Fibroblast of lung (primary cell): ENCODE measurements around the gene CSPG4. TPM values are rescaled to one million over a fixed set of nuclear protein-coding genes. Genes with fewer than 3 reads are reported as not detected.

Source experiments
- DNase-seq, 2 donors: peaks; one replicate each; pipeline versions ENCODE4 v3.0.0 to v3.0.0-alpha.2; 2010; ENCODE audit warnings: low read depth in 2 of 2
- H2AFZ ChIP-seq: 2 replicates; pipeline ENCODE4 v1.5.1; 2012; ENCODE audit warnings: low read length, control low read depth, inconsistent platforms
- H3K27ac ChIP-seq: 2 replicates; pipeline ENCODE4 v1.5.1; 2011; ENCODE audit warnings: low read length, control low read depth; ENCODE audit not compliant: insufficient read depth
- H3K27me3 ChIP-seq: 2 replicates; pipeline ENCODE4 v1.5.1; 2011; ENCODE audit warnings: mild to moderate bottlenecking, low read length; ENCODE audit not compliant: control insufficient read depth, insufficient read depth
- H3K36me3 ChIP-seq: 2 replicates; pipeline ENCODE4 v1.5.1; 2011; ENCODE audit warnings: low read length; ENCODE audit not compliant: control insufficient read depth, insufficient read depth
- H3K4me1 ChIP-seq: 2 replicates; pipeline ENCODE4 v1.5.1; 2011; ENCODE audit warnings: low read length; ENCODE audit not compliant: control insufficient read depth, insufficient read depth; ENCODE audit errors: extremely low read depth
- H3K4me2 ChIP-seq: 2 replicates; pipeline ENCODE4 v1.5.1; 2011; ENCODE audit warnings: low read length, control low read depth; ENCODE audit not compliant: insufficient read depth; ENCODE audit errors: extremely low read depth
- H3K4me3 ChIP-seq, 4 experiments: fragments of 200-600 bp in 1 of 4; sonication (generic) in 1 of 4; replicated peaks in 1 of 4; 2 replicates each; pipeline ENCODE4 v1.5.1; 2011 to 2016; ENCODE audit warnings: low read length in 4 of 4, low read depth in 3 of 4, mild to moderate bottlenecking in 3 of 4, control low read depth in 2 of 4, inconsistent platforms in 1 of 4, mixed read lengths in 1 of 4; ENCODE audit not compliant: insufficient read depth in 1 of 4; ENCODE audit errors: control extremely low read depth in 1 of 4
- H3K79me2 ChIP-seq: 2 replicates; pipeline ENCODE4 v1.5.1; 2012; ENCODE audit warnings: mild to moderate bottlenecking, low read length, inconsistent platforms; ENCODE audit not compliant: control insufficient read depth, insufficient read depth
- H3K9ac ChIP-seq: 2 replicates; pipeline ENCODE4 v1.5.1; 2011; ENCODE audit warnings: mild to moderate bottlenecking, low read length, control low read depth; ENCODE audit not compliant: insufficient read depth
- H3K9me3 ChIP-seq: 2 replicates; pipeline ENCODE4 v1.5.1; 2012; ENCODE audit warnings: low read depth, low read length; ENCODE audit not compliant: control insufficient read depth, insufficient read depth
- H4K20me1 ChIP-seq: 2 replicates; pipeline ENCODE4 v1.5.1; 2011; ENCODE audit warnings: low read length; ENCODE audit not compliant: control insufficient read depth, insufficient read depth; ENCODE audit errors: extremely low read depth
- EZH2 ChIP-seq: IDR thresholded peaks from 2 replicates; pipeline ENCODE4 v1.5.1; 2012; ENCODE audit warnings: low read length, control low read depth, mild to moderate bottlenecking; ENCODE audit errors: missing control alignments
- polyA plus RNA-seq, 2 donors: library from polyadenylated mRNA; depleted of rRNA in 1 of 2; stranded (reverse) in 1 of 2; unstranded in 1 of 2; fragments of >200 nt; gene quantifications; 2 replicates each; pipeline ENCODE4 v1.2.1, GENCODE V29; 2011 to 2012; ENCODE audit warnings: missing spikeins in 1 of 2
- total RNA-seq: library from RNA; depleted of rRNA; stranded (reverse); fragments of >200 nt; gene quantifications from 2 replicates; pipeline ENCODE4 v1.2.1, GENCODE V29; 2014
- TF ChIP-seq, protein P1 (sequence below), 2 donors: IDR thresholded peaks in 1 of 2; conservative IDR thresholded peaks in 1 of 2; 1 replicate in 1 of 2; 2 replicates in 1 of 2; pipeline ENCODE4 v1.5.1; 2011 to 2012; ENCODE audit warnings: low read length in 2 of 2, control low read depth in 1 of 2, inconsistent platforms in 1 of 2, low read depth in 1 of 2, mild to moderate bottlenecking in 1 of 2

Gene CSPG4
- total and polyA plus RNA-seq, 2 donors (not counting 1 experiment from before 2014, with no cell fraction given): 23.1 to 109 TPM

DNA sequence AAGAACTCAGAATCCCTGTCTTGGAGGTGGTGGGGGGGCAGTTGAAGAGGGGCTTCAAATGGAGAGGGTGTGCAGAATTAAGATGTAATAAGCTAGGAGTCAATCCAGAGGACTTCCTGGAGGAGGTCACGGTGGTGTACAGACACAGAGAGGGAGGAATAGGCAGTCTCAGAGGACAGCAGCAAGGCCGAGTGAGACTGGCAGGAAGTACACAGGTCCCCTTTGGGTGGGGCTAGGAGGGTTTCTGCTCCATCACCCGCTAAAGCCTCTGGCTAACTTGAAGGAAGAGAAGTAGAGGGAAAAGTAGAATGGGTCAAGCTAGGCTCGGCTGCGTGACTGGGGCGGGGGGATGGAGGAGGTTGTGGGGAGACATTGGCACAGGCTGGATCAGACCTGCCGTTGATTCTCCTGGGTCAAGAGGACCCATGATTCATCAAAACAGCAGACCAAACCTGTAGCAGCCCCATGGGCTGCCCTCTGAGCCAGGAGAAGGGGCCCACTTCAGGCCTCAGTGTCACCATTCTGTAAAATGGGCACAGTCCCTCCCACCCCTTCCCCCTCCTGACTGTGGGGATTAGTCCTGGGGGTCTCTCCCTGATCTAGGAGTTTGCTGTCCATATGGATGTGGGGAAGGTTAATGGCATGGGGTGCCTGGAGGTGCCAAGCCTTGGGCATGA, 16.9 kb downstream of the CSPG4 start:
- Histone ChIP-seq H3K36me3 (no peaks in the 10 kb centered on the region), H3K9me3 (no peaks in the 10 kb centered on the region), H3K4me2 (no peak overlapping the region), H3K79me2 (peaks cover 6% of the 10 kb centered on the region), H3K9ac (no peak overlapping the region), H2AFZ (no peak overlapping the region), H3K4me1 (peaks cover 51% of the 10 kb centered on the region), H3K4me3 (no peak overlapping the region), H3K27me3 (no peaks in the 10 kb centered on the region), H4K20me1 (no peaks in the 10 kb centered on the region), H3K27ac (peak overlapping the region; percentile 97)
- no peak for DNase-seq
- TF ChIP-seq, protein P1, sequence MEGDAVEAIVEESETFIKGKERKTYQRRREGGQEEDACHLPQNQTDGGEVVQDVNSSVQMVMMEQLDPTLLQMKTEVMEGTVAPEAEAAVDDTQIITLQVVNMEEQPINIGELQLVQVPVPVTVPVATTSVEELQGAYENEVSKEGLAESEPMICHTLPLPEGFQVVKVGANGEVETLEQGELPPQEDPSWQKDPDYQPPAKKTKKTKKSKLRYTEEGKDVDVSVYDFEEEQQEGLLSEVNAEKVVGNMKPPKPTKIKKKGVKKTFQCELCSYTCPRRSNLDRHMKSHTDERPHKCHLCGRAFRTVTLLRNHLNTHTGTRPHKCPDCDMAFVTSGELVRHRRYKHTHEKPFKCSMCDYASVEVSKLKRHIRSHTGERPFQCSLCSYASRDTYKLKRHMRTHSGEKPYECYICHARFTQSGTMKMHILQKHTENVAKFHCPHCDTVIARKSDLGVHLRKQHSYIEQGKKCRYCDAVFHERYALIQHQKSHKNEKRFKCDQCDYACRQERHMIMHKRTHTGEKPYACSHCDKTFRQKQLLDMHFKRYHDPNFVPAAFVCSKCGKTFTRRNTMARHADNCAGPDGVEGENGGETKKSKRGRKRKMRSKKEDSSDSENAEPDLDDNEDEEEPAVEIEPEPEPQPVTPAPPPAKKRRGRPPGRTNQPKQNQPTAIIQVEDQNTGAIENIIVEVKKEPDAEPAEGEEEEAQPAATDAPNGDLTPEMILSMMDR (conservative IDR thresholded peaks at IDR 0.05 in 1 of 2, IDR thresholded peaks at IDR 0.05 in 1 of 2; ENCODE audit: low read depth in 1 of 2, low read length in 2 of 2): no peak
- TF ChIP-seq EZH2: no peak

DNA sequence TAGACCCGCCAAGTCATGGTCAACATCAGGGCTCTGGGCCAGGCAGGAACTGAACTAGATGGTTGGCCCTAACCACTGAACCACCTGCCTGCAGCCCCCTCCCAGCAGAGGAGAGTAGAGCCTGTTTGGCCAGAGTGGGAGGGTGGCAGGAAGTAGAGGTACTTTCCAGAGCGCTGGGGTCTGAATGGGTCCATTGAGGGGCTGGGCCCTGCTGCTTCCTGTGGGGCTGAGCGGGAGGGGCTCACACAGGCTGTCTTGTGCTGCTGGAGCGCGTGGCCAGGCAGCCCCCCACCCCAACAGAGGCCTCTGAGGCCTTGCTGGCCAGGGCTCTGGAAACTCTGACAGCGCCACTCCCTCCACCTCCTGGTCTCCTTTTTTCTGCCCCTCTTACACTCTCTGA, 17.4 kb downstream of the CSPG4 start:
- peaks cover 6% of the 10 kb centered on the region for H3K79me2 ChIP-seq
- H3K4me3 ChIP-seq: no peak overlapping the region
- peaks cover 46% of the 10 kb centered on the region for H3K4me1 ChIP-seq
- no peak overlapping the region for H2AFZ ChIP-seq
- H3K4me2 ChIP-seq: peak overlapping the region; percentile 25
- H3K9me3 ChIP-seq: no peaks in the 10 kb centered on the region
- peaks cover 5% of the 10 kb centered on the region for H3K36me3 ChIP-seq
- H4K20me1 ChIP-seq: no peaks in the 10 kb centered on the region
- TF ChIP-seq, protein P1 (conservative IDR thresholded peaks at IDR 0.05 in 1 of 2, IDR thresholded peaks at IDR 0.05 in 1 of 2; ENCODE audit: low read depth in 1 of 2, low read length in 2 of 2): no peak
- no peak for TF ChIP-seq EZH2
- no peak for DNase-seq
- no peaks in the 10 kb centered on the region for H3K27me3 ChIP-seq
- H3K27ac ChIP-seq: peak overlapping the region; percentile 97
- no peak overlapping the region for H3K9ac ChIP-seq

DNA sequence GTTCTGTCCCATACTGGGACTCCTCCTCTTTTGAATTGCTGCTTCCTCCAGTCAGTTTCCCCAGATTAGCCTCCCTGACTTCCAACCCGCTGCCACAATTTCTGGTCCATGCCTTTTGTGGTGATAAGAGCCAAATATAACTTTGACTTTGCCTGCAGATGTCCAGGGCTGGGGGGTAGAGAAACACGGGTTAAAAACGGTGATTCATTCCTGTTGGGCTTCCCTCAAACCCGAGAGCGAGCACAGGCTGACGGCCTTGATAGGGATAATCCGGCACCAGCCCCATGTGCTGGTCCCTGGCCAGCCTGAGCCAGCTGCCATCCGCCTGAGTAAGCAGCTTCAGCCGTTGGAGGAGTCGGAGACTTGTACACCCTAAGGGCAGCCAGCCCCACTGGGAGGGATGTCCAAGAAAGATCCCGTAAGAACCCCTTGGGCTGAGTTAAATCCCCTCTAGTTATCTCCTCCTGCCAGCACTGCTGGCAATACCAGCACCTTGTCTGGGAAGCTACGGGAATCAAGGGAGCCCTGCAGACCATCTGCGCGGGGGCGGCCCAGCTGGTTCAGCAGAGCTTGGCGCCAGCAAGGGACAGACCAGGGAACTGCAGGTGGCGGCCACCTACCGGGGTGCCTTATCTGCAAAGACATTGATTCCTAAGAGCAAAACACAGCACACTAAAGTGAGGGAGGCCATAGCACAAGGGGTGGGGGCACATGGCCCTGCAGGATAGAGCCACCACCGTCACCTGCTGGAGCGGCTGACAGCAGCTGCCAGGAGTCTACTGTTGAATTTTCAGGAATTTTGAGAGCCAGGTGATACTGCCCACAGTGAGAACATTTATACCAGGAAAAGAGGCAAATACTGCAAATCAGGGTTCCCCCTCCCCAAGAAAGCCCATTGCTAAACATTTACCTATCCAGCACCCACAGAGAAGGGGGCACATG, 18.1 kb downstream of the CSPG4 start:
- no peaks in the 10 kb centered on the region for H4K20me1 ChIP-seq
- H3K4me3 ChIP-seq: no peak overlapping the region
- no peak overlapping the region for H2AFZ ChIP-seq
- peak overlapping the region; percentile 69 for H3K9ac ChIP-seq
- TF ChIP-seq EZH2: no peak
- TF ChIP-seq, protein P1 (conservative IDR thresholded peaks at IDR 0.05 in 1 of 2, IDR thresholded peaks at IDR 0.05 in 1 of 2; ENCODE audit: low read depth in 1 of 2, low read length in 2 of 2): peak; percentile 27 to 35
- peak overlapping the region; percentile 59 for H3K4me2 ChIP-seq
- no peaks in the 10 kb centered on the region for H3K27me3 ChIP-seq
- H3K79me2 ChIP-seq: peaks cover 6% of the 10 kb centered on the region
- H3K4me1 ChIP-seq: peaks cover 43% of the 10 kb centered on the region
- DNase-seq: peak; percentile 98 to 99
- peaks cover 9% of the 10 kb centered on the region for H3K36me3 ChIP-seq
- H3K27ac ChIP-seq: peak overlapping the region; percentile 97
- H3K9me3 ChIP-seq: no peaks in the 10 kb centered on the region
